HEK293 (cell line): ENCODE measurements around the gene NEK8.
A peak's percentile ranks its signal among the peaks of the same experiment; 100 is the strongest.

Experiments used
- EGR2 ChIP-seq: fragments of 450-650 bp; formaldehyde crosslinking; IDR thresholded peaks from 2 replicates; pipeline ENCODE4 v1.5.1; 2016; ENCODE audit warnings: low read depth, missing biosample characterization, missing genetic modification characterization
- FEZF1 ChIP-seq: fragments of 450-650 bp; formaldehyde crosslinking; IDR thresholded peaks from 2 replicates; pipeline ENCODE4 v1.5.1; 2016; ENCODE audit warnings: missing biosample characterization, missing genetic modification characterization
- GLIS2 ChIP-seq: fragments of 450-650 bp; formaldehyde crosslinking; IDR thresholded peaks from 2 replicates; pipeline ENCODE4 v1.5.1; 2016; ENCODE audit warnings: missing biosample characterization, missing genetic modification characterization
- KLF8 ChIP-seq: fragments of 450-650 bp; formaldehyde crosslinking; IDR thresholded peaks from 2 replicates; pipeline ENCODE4 v1.5.1; 2016; ENCODE audit warnings: missing biosample characterization, missing genetic modification characterization
- SCRT1 ChIP-seq: fragments of 450-650 bp; formaldehyde crosslinking; IDR thresholded peaks from 2 replicates; pipeline ENCODE4 v1.5.1; 2016; ENCODE audit warnings: missing biosample characterization, missing genetic modification characterization, borderline replicate concordance
- SP2 ChIP-seq: fragments of 450-650 bp; formaldehyde crosslinking; IDR thresholded peaks from 2 replicates; pipeline ENCODE4 v1.5.1; 2016; ENCODE audit warnings: missing biosample characterization, missing genetic modification characterization
- TCF7L2 ChIP-seq: IDR thresholded peaks from 2 replicates; pipeline ENCODE4 v1.6.1; 2011; ENCODE audit warnings: low read depth, mild to moderate bottlenecking, inconsistent platforms, low read length, moderate library complexity, borderline replicate concordance
- ZBTB20 ChIP-seq: fragments of 450-650 bp; formaldehyde crosslinking; IDR thresholded peaks from 2 replicates; pipeline ENCODE4 v1.5.1; 2016; ENCODE audit warnings: missing biosample characterization, missing genetic modification characterization
- ZBTB48 ChIP-seq: fragments of 450-650 bp; formaldehyde crosslinking; IDR thresholded peaks from 2 replicates; pipeline ENCODE4 v1.5.1; 2016; ENCODE audit warnings: missing biosample characterization, missing genetic modification characterization
- ZFP37 ChIP-seq: fragments of 450-650 bp; formaldehyde crosslinking; IDR thresholded peaks from 2 replicates; pipeline ENCODE4 v1.5.1; 2016; ENCODE audit warnings: missing biosample characterization, missing genetic modification characterization
- ZNF114 ChIP-seq: fragments of 450-650 bp; formaldehyde crosslinking; IDR thresholded peaks from 2 replicates; pipeline ENCODE4 v1.5.0; 2017; ENCODE audit warnings: missing biosample characterization, missing genetic modification characterization
- ZNF146 ChIP-seq: fragments of 450-650 bp; formaldehyde crosslinking; IDR thresholded peaks from 2 replicates; pipeline ENCODE4 v1.5.1; 2016; ENCODE audit warnings: missing biosample characterization, missing genetic modification characterization
- ZNF19 ChIP-seq: fragments of 450-650 bp; formaldehyde crosslinking; IDR thresholded peaks from 2 replicates; pipeline ENCODE4; 2016; ENCODE audit warnings: missing biosample characterization, missing genetic modification characterization, low read depth
- ZNF2 ChIP-seq: fragments of 450-650 bp; formaldehyde crosslinking; IDR thresholded peaks from 2 replicates; pipeline ENCODE4 v1.5.1; 2016; ENCODE audit warnings: missing biosample characterization, missing genetic modification characterization
- ZNF311 ChIP-seq: fragments of 450-650 bp; formaldehyde crosslinking; IDR thresholded peaks from 2 replicates; pipeline ENCODE4 v1.5.1; 2017; ENCODE audit warnings: missing biosample characterization, missing genetic modification characterization, borderline replicate concordance
- ZNF426 ChIP-seq: fragments of 450-650 bp; formaldehyde crosslinking; IDR thresholded peaks from 2 replicates; pipeline ENCODE4 v1.5.1; 2017; ENCODE audit warnings: missing biosample characterization, missing genetic modification characterization, mild to moderate bottlenecking, inconsistent platforms, moderate library complexity
- ZNF488 ChIP-seq: fragments of 450-650 bp; formaldehyde crosslinking; IDR thresholded peaks from 2 replicates; pipeline ENCODE4 v1.5.1; 2016; ENCODE audit warnings: missing biosample characterization, missing genetic modification characterization
- ZNF513 ChIP-seq: fragments of 450-650 bp; IDR thresholded peaks from 2 replicates; pipeline ENCODE4 v1.5.1; 2018; ENCODE audit warnings: missing biosample characterization, missing genetic modification characterization
- ZNF560 ChIP-seq: fragments of 450-650 bp; formaldehyde crosslinking; IDR thresholded peaks from 2 replicates; pipeline ENCODE4 v1.5.1; 2017; ENCODE audit warnings: missing biosample characterization, missing genetic modification characterization, borderline replicate concordance
- ZNF585B ChIP-seq: fragments of 450-650 bp; formaldehyde crosslinking; IDR thresholded peaks from 2 replicates; pipeline ENCODE4 v1.5.1; 2016; ENCODE audit warnings: missing biosample characterization, missing genetic modification characterization
- ZNF624 ChIP-seq: fragments of 450-650 bp; formaldehyde crosslinking; IDR thresholded peaks from 2 replicates; pipeline ENCODE4 v1.5.1; 2017; ENCODE audit warnings: missing biosample characterization, missing genetic modification characterization
- ZSCAN18 ChIP-seq: fragments of 450-650 bp; formaldehyde crosslinking; IDR thresholded peaks from 2 replicates; pipeline ENCODE4 v1.5.1; 2016; ENCODE audit warnings: missing biosample characterization, missing genetic modification characterization
- TF ChIP-seq, protein P1 (sequence below): fragments of 450-650 bp; formaldehyde crosslinking; IDR thresholded peaks from 2 replicates; pipeline ENCODE4 v1.5.1; 2016; ENCODE audit warnings: missing biosample characterization, missing genetic modification characterization
- TF ChIP-seq, protein P2 (sequence below): fragments of 450-650 bp; formaldehyde crosslinking; IDR thresholded peaks from 2 replicates; pipeline ENCODE4 v1.5.1; 2016; ENCODE audit warnings: missing biosample characterization, missing genetic modification characterization, borderline replicate concordance
- TF ChIP-seq, protein P3 (sequence below): fragments of 450-650 bp; formaldehyde crosslinking; IDR thresholded peaks from 2 replicates; pipeline ENCODE4 v1.5.1; 2016; ENCODE audit warnings: missing biosample characterization, missing genetic modification characterization

NEK8 gene

GRCh38 chr17:28716740-28717577, 11.6 kb upstream of the NEK8 start (continued):
- TF ChIP-seq, protein P1, sequence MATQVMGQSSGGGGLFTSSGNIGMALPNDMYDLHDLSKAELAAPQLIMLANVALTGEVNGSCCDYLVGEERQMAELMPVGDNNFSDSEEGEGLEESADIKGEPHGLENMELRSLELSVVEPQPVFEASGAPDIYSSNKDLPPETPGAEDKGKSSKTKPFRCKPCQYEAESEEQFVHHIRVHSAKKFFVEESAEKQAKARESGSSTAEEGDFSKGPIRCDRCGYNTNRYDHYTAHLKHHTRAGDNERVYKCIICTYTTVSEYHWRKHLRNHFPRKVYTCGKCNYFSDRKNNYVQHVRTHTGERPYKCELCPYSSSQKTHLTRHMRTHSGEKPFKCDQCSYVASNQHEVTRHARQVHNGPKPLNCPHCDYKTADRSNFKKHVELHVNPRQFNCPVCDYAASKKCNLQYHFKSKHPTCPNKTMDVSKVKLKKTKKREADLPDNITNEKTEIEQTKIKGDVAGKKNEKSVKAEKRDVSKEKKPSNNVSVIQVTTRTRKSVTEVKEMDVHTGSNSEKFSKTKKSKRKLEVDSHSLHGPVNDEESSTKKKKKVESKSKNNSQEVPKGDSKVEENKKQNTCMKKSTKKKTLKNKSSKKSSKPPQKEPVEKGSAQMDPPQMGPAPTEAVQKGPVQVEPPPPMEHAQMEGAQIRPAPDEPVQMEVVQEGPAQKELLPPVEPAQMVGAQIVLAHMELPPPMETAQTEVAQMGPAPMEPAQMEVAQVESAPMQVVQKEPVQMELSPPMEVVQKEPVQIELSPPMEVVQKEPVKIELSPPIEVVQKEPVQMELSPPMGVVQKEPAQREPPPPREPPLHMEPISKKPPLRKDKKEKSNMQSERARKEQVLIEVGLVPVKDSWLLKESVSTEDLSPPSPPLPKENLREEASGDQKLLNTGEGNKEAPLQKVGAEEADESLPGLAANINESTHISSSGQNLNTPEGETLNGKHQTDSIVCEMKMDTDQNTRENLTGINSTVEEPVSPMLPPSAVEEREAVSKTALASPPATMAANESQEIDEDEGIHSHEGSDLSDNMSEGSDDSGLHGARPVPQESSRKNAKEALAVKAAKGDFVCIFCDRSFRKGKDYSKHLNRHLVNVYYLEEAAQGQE = 0 out of 2 replicates have a peak, but pooled peaks have one; percentile 8
- TF ChIP-seq ZNF624 (tag by site-specific recombination) (no peak), EGR2 (tag by site-specific recombination) (peak; percentile 84), ZNF146 (tag by site-specific recombination) (0 out of 2 replicates have a peak, but pooled peaks have one; percentile 2), ZNF488 (tag by site-specific recombination) (no peak), ZFP37 (tag by site-specific recombination) (peak; percentile 66; the same call in 1 of the 2 replicates), FEZF1 (tag by site-specific recombination) (no peak), ZBTB20 (tag by site-specific recombination) (peak; percentile 78), SP2 (tag by site-specific recombination) (no peak), ZNF585B (no peak), ZNF426 (tag by site-specific recombination) (no peak), GLIS2 (tag by site-specific recombination) (peak; percentile 58), ZNF19 (tag by site-specific recombination) (no peak), ZSCAN18 (tag by site-specific recombination) (no peak), ZNF114 (tag by site-specific recombination) (no peak), TCF7L2 (no peak), ZNF311 (tag by site-specific recombination) (no peak), ZNF513 (tag by site-specific recombination) (no peak), ZBTB48 (tag by site-specific recombination) (peak; percentile 59), KLF8 (tag by site-specific recombination) (no peak), ZNF560 (no peak), ZNF2 (tag by site-specific recombination) (no peak), SCRT1 (tag by site-specific recombination) (no peak)
- TF ChIP-seq, protein P2, sequence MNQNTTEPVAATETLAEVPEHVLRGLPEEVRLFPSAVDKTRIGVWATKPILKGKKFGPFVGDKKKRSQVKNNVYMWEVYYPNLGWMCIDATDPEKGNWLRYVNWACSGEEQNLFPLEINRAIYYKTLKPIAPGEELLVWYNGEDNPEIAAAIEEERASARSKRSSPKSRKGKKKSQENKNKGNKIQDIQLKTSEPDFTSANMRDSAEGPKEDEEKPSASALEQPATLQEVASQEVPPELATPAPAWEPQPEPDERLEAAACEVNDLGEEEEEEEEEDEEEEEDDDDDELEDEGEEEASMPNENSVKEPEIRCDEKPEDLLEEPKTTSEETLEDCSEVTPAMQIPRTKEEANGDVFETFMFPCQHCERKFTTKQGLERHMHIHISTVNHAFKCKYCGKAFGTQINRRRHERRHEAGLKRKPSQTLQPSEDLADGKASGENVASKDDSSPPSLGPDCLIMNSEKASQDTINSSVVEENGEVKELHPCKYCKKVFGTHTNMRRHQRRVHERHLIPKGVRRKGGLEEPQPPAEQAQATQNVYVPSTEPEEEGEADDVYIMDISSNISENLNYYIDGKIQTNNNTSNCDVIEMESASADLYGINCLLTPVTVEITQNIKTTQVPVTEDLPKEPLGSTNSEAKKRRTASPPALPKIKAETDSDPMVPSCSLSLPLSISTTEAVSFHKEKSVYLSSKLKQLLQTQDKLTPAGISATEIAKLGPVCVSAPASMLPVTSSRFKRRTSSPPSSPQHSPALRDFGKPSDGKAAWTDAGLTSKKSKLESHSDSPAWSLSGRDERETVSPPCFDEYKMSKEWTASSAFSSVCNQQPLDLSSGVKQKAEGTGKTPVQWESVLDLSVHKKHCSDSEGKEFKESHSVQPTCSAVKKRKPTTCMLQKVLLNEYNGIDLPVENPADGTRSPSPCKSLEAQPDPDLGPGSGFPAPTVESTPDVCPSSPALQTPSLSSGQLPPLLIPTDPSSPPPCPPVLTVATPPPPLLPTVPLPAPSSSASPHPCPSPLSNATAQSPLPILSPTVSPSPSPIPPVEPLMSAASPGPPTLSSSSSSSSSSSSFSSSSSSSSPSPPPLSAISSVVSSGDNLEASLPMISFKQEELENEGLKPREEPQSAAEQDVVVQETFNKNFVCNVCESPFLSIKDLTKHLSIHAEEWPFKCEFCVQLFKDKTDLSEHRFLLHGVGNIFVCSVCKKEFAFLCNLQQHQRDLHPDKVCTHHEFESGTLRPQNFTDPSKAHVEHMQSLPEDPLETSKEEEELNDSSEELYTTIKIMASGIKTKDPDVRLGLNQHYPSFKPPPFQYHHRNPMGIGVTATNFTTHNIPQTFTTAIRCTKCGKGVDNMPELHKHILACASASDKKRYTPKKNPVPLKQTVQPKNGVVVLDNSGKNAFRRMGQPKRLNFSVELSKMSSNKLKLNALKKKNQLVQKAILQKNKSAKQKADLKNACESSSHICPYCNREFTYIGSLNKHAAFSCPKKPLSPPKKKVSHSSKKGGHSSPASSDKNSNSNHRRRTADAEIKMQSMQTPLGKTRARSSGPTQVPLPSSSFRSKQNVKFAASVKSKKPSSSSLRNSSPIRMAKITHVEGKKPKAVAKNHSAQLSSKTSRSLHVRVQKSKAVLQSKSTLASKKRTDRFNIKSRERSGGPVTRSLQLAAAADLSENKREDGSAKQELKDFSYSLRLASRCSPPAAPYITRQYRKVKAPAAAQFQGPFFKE (tag by site-specific recombination) = no peak
- TF ChIP-seq, protein P3, sequence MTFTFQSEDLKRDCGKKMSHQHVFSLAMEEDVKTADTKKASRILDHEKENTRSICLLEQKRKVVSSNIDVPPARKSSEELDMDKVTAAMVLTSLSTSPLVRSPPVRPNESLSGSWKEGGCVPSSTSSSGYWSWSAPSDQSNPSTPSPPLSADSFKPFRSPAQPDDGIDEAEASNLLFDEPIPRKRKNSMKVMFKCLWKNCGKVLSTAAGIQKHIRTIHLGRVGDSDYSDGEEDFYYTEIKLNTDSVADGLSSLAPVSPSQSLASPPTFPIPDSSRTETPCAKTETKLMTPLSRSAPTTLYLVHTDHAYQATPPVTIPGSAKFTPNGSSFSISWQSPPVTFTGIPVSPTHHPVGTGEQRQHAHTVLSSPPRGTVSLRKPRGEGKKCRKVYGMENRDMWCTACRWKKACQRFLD (tag by site-specific recombination) = no peak
